NCI-H1105 treated with DMSO at 0.1 percent for 48 hours (cell line): ENCODE data around the gene AP3S2.
"Not testable (repeated sequence)": the region's sequence is repeated elsewhere in the genome, so short reads cannot be mapped to it uniquely, and the experiment has no call there.

Source experiments
- DNase-seq: peaks from one replicate; lab custom pipeline; 2025; lab: John Stamatoyannopoulos, UW

AP3S2 gene

DNA sequence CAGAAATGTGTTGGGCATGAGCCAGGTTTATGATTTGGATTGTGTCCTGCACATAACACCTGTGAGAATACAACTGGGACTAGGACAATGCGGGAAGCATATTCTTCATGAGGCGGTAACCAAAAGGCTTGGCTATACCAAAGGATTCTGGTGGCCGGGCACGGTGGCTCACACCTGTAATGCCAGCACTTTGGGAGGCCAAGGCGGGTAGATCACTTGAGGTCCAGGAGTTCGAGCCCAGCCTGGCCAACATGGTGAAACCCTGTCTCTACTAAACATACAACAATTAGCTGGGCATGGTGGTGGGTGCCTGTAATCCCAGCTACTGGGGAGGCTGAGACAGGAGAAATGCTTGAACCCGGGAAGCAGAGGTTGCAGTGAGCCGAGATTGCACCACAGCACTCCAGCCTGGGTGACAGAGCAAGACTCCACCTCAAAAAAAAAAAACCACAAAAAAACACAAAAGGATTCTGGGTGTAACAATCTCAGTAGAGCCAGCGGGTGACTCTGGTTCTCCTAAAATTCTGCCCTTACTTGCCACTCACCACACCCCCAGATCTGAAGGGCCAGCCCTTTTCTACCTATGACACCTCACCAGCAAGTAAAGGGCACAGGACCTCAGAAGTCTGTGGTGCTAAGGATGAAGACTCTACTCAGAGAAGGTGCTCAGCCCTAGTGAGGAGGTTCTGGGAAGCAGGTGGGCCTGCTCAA is 59.2 kb downstream of the AP3S2 start:
- not testable (repeated sequence) for DNase-seq

DNA sequence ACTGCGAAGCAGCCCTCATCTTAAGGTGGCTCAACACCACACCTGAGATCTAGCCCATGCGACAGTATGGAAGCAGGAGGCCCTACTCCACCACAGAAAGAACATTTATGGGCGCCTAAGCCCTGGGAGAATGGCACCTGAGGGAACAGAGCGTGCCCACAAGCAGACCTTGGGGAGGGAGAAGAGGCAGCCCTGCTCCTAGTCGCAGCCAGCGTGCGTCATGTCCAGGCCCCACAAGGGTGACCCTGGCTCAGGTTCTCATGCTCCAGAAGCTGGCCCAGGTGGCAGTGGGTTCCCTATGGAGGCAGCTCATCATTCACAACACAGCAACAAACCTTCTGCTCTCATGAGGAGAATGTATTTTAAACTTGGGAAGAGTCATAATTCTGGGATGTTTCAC is 59.8 kb downstream of the AP3S2 start:
- DNase-seq, result no peak

GRCh38 chr15:89830639-89831038 is 63.2 kb downstream of the AP3S2 start:
- DNase-seq, result no peak

DNA sequence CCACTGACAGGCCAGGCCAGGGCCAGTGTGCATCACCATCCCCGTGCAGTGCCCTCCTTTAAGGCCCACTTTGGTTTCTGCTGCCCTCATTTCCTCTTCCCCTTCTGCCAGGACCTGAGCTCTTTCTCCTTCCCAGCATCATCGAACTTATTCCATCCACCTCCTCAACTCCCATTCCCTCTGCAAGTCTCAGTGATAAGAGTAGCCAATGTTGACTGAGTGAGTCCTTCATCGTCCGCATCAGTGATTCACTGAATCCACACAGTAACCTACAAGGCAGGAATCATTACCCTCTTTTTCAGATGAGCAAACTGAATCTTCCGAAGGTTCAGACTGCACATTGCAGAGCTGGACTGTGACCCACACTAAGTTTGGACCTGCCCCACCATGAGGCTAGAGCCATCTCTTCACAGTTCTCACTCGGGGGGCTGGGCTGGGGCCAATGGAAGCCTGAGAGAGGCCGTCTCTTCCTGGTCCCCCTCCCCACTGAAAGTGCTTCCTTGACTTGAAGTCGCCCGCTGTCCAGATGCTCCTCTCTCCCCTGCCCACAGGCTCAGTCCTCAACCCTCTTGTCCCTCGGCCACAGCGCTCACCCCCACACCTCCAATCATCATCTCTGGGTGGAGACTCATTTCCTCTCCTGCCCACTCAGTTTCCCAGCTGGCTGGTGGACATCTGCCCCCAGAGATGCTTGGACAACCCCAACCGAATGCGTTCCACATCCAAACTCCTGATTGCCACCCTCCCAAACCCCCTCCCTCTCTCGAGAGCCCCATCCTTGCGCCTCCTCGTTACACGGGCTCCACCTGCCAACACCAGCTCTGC is 64.0 kb downstream of the AP3S2 start:
- no peak for DNase-seq

DNA sequence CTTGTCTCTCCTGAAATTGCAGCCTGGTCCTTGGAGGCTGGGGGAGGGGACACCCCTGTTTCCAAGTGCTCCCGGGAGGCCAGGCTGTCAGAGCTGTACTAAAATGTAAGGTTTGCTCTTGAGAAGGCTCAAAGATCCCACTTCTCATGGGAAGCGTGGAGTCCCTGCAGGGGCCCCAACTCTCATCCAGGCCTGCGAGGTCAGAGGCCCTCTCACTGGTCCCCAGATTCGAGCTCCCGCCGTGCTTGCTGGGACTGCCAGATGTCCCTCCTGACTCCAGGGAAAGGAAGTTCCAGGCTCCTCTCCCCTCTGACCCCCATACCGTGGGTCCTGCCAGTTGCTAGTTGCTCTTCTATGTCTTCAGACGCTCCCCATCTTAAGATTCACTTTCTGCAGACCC is 64.6 kb downstream of the AP3S2 start:
- DNase-seq, result no peak

DNA sequence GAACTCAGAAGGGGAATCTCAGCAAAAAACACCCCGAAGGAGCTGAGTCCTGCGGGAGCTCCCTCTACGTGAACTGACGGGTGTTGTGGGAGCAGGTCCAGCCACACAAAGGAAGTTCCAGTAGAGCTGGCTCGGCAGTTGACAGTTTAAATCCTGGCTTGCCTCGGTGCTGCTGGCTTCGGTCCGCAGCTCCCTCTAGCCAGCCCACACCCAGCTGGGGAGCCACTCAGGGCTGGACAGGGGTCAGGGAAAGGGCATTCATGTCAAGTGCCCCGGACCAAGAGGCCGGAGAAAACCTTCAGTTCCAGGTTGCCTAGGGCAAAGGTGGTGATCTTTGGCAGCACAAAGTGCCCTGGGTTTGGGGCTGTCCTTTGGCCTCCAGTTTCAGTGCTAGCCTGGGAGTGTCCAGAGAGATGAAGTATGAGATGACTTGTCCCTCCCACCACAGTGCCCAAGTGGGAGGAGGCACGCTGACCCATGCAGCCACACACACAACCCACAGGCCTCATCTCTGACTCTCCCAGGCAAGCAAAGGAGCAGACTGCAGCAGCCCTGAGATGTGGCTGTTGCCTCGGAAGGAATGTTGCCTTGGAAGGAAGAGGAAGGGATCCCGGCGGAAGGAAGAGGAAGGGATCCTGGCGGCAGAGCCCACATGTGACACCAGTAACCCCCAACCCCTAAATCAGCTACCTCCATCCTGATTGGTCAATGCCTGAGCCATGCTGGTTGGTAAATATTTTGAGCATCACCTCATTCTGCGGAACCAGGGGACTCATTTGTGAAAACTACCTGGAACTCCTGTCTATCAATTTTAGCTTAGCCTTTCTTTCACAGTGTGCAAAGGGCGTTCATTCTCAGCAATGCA is 65.3 kb downstream of the AP3S2 start:
- DNase-seq, result no peak

GRCh38 chr15:89827829-89828228 is 66.0 kb downstream of the AP3S2 start:
- DNase-seq, result no peak

GRCh38 chr15:89826671-89827655 is 66.8 kb downstream of the AP3S2 start:
- no peak for DNase-seq

DNA sequence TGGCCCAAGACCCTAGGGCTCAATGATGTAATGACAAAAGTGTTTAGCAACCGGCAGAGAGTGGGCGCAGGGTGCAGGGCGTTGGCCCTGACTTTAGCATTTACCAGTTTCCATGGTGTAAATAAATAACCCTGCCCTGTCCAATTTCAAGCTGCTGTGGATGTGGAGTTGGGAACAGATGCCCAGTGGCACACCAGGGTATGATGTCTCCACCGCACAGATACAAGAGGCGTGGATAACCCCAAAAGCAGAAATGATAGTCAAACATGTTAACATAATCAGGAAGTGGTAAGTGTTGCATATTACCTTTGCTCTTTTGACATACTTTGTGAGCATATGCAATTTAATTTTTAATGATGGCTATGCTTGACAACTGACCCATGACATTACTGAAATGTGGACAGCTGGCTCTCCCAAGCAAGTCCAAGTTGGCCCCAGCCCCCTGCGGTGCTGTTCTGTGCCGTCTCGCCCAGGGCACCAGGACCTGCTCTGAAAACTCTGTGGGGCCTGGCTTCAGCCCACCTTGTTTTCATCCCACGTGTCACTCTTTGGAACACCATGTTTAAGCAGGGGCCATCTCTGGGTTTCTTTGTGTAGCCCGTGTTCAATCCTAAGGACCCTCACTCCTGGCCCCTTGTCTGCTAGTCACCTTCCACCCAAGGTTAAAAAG is 68.4 kb downstream of the AP3S2 start:
- DNase-seq, result no peak

DNA sequence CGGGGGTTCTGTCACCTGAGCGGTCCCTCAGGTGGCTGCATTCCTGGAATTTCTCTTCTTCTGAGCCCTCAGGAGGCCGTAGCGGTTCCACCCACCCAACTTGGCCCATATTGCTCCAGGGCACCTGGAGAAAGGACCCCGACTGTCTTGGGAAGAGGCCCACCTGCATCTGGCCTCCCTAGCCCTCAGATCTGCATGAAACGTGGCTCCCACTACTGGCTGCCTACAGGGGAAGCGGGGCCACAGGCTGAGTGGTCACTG is 69.3 kb downstream of the AP3S2 start:
- no peak for DNase-seq

- no peak for DNase-seq
Observed at GRCh38 chr15:89823836-89824606, 69.8 kb downstream of the AP3S2 start.

DNA sequence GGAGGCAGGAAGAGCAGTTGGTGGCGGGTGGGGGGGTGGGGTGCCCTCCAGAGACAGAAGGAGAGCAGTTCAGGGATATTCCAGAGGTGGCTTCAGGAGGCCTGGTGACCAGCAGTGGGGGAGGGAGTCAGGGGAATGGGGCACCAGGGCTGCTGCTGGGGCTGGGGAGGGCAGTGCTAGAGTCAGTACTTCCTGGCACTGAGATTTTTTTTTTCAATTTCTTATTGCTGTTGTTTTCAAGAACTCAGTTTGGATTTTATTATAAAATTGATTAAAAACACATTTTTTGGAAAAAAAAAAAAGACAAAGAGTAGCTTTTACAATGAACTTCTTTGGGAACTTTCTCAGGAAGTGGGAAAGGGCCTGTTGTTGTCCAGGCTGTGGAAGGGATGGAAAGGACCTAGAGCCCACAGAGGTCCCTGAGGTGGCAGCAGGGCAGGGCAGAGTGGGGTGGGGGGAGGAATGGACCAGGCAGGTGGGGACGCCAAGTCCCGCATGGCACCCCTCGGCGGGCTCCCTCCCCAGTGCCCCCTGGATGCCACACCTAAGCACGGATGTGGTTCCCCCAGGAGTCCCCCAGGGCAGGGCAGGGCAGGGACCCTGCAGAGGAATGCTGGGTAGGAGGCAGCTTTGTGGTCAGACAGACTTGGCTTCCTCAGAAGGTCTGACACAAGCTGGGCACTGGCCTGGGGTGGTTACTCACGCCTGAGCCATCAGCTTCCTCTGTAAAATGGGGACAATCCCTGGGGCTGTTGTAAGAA is 70.7 kb downstream of the AP3S2 start:
- no peak for DNase-seq

DNA sequence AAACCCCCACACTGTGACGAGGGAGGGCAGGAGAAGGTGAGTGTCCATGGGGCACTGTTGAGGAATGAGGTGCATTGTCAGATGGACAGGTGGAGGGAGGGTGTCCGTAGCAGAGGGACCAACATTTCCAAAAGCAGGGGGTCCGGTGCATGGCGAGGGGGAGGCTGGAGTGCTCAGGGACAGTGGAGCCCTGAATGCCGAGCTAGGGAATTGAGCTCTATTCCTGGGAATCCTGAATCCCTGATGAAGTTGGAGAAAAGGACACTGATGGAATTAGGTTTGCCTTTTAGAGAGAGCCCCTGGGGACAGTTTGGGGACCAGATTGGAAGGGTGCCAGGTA is 71.2 kb downstream of the AP3S2 start:
- no peak for DNase-seq

DNA sequence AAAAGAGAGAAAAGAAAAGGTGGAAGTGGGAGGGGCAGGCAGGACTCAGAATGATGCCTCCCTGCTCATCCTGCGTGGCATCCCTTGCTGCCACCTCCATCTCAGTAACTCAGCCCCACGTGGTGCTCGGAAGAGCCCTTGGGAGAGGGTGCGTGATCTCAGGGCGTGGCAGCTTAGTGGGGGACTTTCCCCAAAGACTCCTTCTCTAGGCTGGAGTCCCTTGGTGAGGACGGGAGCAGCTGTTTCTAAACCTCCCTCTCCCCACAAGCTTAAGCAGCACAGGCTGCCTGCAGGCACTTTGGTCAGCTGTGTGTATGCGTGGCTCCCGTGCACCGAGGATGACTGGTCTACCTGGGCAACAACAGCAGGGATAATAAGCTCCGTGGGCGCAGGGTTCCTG is 71.8 kb downstream of the AP3S2 start:
- DNase-seq, result no peak

GRCh38 chr15:89820666-89821611 is 72.9 kb downstream of the AP3S2 start:
- no peak for DNase-seq

GRCh38 chr15:89818287-89818686 is 75.5 kb downstream of the AP3S2 start:
- no peak for DNase-seq

DNA sequence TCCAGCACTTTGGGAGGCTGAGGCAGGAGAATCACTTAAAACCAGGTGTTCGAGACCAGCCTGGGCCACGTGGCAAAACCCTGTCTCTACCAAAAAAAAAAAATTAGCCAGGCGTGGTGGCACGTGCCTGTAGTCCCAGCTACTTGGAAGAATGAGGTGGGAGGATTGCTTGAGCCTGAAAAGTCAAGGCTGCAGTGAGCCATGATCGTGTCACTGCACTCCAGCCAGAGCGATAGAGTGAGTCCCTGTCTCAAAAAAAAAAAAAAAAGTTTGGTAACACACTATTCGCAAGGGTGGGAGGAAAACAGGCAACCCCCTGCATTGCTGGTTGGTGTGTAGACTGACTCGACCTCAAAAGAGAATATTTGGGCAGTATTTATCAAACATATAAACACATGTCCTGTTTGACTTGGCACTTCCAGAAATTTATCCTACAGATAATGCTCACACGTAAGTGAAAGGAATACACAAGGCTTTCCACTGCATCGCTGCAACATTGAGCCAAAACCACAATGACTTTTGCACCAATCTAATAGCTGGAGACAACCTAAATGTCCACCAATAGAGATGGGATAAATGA is 76.0 kb downstream of the AP3S2 start:
- DNase-seq, result no peak

- no peak for DNase-seq
Observed at GRCh38 chr15:89815769-89816168, 78.0 kb downstream of the AP3S2 start.
